Omental fat pad (tissue), 4 donors: ENCODE results near the gene LY6G6C. TPM values are rescaled to one million over a fixed set of nuclear protein-coding genes. Genes with fewer than 3 reads are reported as not detected.

Experiments
- ATAC-seq: fragments of 150-250 bp; one replicate; pipeline ENCODE4 v1.9.1; 2016; ENCODE audit warnings: mild to moderate bottlenecking, moderate library complexity; ENCODE audit not compliant: low FRiP score
- DNase-seq: peaks from one replicate; pipeline ENCODE4 v3.0.0-alpha.2; 2019; ENCODE audit warnings: low spot score
- total RNA-seq, 4 donors: library from RNA; depleted of rRNA; stranded (reverse); fragments of >200 nt; gene quantifications; one replicate each; pipeline ENCODE4 v1.1.0, GENCODE V29; 2016
- TF ChIP-seq, protein P1 (sequence below), 3 donors: fragments of 450-650 bp; IDR thresholded peaks; one replicate each; pipeline ENCODE4 v1.5.1; 2016 to 2017; ENCODE audit warnings: antibody characterized with exemption in 3 of 3, mild to moderate bottlenecking in 3 of 3, moderate library complexity in 2 of 3

Gene LY6G6C
- total RNA-seq, 4 donors from 2014 or later = 0.74 TPM; not detected in 3

DNA sequence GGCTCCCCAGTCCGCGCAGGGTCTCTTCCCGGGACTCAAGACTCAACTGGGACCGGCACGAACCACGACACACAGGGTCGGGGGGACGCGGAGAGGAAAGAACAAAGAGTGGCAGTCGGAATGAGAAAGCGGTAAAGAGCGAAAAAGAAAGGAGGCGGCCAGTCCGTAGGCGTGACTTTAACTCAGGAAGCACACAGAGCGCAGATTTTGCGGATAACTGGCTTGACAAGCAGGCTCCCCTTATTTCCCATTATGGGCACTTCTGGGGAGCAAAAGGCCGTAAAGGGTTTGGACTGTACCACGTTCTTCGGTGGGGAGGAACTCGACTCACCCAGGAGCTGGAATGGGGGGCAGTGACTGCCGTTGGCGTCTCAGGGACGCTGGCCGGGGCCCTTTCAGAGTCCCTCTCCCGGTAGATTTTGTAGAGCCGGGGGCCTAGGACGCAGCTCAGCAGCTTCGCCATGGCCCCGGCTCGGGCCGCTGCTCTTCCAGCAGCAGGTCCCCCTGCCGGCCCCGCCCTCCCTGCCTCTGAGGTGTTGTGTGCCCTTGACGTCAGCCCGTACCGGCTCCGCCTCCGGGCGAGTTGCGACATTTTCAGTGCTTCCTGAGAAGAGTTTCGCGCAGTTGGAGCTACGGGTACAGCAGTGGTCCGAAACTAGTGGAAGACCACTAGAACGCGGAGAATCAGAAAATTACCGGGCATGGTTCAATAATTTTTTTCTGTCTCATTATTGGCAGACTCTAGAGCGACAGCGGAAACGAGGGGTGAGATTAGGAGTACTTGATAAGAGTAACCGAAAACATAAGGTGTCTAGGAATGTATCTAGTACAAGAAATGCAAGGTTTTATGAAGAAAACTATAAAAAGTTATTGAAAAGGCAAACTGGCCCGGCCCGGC is 18.5 kb downstream of the LY6G6C start, which contains the start of gene ABHD16A:
ABHD16A (minus strand) TSS at position 506 of the 898 bp plus-strand sequence; CDS start at position 463, 43 bp downstream.
- peak; percentile 97 for ATAC-seq
- peak; percentile 96 for DNase-seq
- TF ChIP-seq, protein P1, sequence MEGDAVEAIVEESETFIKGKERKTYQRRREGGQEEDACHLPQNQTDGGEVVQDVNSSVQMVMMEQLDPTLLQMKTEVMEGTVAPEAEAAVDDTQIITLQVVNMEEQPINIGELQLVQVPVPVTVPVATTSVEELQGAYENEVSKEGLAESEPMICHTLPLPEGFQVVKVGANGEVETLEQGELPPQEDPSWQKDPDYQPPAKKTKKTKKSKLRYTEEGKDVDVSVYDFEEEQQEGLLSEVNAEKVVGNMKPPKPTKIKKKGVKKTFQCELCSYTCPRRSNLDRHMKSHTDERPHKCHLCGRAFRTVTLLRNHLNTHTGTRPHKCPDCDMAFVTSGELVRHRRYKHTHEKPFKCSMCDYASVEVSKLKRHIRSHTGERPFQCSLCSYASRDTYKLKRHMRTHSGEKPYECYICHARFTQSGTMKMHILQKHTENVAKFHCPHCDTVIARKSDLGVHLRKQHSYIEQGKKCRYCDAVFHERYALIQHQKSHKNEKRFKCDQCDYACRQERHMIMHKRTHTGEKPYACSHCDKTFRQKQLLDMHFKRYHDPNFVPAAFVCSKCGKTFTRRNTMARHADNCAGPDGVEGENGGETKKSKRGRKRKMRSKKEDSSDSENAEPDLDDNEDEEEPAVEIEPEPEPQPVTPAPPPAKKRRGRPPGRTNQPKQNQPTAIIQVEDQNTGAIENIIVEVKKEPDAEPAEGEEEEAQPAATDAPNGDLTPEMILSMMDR (IDR thresholded peaks at IDR 0.05) = no peak

DNA sequence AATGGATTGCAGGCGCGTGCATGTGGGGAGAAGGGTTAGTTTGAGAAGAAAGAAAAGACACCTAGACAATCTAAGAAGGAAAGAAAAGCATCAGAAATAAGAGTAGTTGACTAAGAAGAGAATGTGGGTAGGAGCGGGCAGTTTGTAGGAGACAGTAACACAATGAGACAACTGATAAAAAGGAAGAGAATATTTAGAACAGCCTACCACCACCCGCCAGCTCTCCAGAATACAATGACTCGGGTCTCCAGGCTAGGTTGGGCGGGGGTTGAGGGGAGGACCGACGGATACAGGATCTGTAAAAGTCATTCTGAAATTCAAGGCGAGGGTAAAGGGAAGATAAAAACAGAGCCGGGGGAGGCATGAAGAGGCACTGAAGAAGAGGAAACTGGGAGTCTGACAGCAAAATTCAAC is 19.1 kb downstream of the LY6G6C start:
- ATAC-seq (no peak), DNase-seq (no peak)
- TF ChIP-seq, protein P1 (IDR thresholded peaks at IDR 0.05) = no peak

DNA sequence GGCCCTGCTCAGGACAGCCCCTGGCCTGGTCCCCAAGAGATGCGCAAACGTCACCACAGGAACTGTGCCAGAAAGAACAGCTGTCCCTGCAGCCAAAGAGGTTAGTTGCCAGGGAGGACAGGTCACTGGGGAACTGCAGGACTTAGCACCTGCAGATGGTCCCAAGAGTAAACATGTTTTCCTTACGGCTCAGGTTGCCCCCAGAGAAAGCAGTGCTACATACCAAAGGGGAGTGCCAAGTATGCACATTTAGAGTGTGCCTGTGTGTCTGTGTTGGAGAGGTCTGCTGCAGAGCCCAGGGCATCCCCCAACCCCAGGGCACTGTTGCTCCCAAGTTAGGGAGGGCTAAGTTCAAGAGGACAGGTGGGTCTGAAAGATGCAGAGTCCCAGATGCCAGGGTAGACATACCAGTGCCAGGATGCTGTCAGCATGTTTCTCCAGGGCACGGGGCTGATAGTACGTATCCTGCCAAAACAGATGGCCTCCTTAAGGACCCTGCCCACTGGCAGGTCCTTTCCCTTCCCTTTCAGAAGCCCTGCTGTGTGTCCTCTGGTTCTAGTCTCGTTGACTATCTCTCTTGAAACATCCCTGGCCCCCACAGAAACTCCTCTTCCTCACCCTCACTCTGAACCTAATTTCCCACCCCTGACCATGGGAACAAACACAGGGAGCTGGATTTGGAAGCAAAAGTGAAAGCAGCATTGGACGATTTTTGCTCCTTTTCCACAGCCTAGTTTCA is 19.7 kb downstream of the LY6G6C start:
- no peak for DNase-seq
- TF ChIP-seq, protein P1 (IDR thresholded peaks at IDR 0.05) = no peak
- no peak for ATAC-seq

DNA sequence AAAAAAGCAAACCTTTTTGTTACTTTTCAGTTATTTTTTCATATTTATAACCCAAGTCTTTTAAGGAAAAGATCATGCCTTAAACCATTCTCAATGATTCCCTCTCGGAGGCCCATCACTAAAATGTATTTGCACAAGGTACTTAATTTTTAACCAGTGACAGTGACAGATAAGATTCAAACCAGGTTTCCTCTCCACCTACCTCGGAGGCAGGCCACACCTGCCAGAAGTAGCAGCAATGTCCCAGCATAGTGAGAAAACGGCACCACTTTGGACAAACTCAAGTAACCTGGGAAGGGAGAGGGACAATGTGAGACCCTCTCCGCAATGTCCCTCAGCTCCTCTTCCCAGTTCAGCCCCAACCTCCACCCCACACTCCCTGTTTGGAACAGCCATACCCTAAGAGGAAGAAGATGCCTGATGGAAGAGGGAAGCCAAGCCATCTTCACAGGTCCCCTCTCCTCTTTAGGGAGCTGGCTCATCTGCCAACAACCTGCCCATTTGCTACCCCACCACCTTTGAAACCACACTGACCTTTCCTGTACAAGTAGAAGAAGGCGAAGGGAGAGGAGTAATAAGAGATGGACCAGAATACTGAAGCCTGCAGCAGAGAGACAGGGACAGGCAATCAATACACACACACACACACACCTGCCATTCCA is 20.7 kb downstream of the LY6G6C start:
- DNase-seq = no peak
- no peak for ATAC-seq
- TF ChIP-seq, protein P1 (IDR thresholded peaks at IDR 0.05) = no peak

DNA sequence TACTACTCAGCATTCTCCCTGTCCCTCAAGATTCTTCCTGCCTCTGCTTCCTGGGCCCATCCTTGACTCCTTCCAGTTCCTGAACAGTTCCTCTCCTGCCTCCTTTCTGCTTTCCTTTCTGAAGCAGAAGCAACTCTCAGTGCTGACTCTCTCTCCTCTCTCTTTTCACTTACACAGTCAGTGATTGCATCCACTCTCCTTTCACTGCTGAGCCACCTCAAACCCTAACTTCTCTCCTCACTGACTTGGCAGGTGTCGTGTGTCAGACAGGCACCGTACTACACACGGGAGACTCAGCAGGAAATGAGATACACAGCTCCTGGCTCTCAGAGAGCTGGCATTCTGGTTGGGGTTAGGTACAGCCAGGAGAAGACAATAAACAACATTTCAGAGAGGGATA is 24.0 kb downstream of the LY6G6C start:
- no peak for ATAC-seq
- TF ChIP-seq, protein P1 (IDR thresholded peaks at IDR 0.05) = no peak

DNA sequence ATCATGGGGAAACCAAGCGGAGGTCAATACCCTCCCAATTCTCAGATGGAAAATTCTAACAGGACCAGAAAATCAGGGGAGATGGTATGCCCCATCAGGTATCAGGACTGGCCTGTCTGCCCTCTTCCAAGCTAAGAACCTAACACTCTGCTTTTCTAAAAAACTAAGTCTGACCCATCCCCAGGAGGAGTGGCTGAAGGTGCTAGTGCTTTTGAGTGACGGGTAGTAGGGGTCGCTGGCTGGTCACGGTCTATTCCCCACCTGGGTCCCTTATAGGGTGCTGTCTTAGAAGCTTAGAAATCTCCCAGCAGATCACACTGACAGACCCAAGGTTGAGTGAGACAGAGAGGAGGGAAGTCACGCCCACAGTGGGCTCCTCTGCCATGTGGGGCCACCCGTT is 28.0 kb downstream of the LY6G6C start:
- TF ChIP-seq, protein P1 (IDR thresholded peaks at IDR 0.05) = no peak
- ATAC-seq = no peak
- DNase-seq = no peak

More for the DNA sequence above, 24.0 kb downstream of the LY6G6C start:
- DNase-seq = no peak
